ENCODE measurements around the gene SLC1A7. TPM values are rescaled to one million over a fixed set of nuclear protein-coding genes. Genes with fewer than 3 reads are reported as not detected.

The SLC1A7 gene
- total RNA-seq, 1 experiment from 2014 or later = 0.27 TPM

DNA sequence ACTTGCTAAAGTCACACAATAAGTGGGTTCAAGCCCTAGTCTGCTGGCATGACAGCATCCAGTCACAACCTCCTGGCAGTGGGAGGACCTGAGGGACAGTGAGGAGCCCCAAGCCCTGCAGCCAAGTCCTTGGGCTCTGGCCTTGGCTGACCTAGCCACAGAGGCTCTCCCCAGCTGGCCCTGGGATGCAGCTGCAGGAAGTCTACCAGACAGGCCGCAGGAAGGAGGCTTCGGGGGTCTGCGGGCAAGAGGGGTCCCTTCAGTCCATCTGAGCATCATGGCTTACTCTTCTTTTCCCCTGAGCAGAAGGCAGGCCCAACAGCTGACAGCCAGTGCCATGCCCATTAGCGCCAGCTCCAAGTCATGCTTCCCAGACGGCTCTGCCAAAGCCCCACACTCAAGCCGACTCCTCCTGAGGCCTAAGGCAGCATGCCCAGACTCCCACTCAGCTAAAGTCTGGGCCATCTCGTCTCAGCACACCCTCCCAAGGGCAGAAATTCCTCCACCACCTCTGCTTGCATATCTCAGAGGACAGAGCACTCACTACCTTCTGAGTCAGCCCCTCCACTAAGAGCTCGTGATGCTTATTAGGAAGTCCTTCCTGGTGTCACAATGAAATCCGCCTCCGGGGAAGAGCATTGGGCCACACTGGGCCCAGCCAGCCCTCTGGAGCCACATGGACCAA is 20.1 kb downstream of the SLC1A7 start:
- in situ Hi-C loops (cut with HindIII; ENCODE audit: low sequenced_read_pairs) = no loop called here

DNA sequence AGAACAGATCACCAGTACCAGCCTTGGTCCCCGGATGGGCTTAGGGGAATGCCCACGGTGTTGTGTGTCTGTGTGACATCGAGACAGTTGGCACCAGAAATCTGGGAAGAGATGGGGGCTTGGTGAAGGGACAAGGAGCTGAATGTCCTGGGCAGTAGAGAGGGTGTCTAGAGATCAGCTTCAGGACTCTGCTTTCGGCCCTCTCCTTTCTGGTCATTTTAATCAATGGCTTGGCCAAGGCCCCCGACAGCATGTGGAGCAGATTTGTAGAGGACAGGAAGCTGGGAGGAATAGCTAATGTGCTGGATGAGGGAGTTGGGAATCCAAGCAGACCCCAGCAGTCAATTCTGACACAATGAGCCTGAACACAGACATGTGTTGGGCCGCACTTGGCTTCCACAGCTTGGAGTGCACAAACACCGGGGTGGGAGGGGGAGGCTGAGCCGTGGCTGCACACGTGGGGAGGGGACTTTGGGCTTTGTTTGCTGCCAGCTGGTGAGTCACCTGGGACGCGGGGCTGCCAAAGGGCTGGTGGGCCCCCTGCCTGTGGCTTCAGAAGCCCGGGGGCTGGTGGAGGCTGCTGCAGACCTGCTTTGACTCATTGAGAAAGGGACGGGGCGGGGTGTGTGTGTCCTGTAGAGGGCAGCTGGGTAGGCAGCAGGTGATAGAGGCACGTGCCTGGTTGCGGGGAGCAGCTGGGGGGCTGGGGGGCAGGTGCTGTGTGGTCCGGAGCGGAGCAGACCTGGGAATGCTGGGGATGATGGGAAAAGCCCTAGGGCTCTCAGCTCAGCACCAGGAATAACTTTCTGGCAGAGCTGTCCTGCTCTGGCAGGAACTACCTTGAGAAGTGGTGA is 20.9 kb downstream of the SLC1A7 start:
- no peak for DNase-seq (ENCODE audit: low spot score)
- in situ Hi-C loops (cut with HindIII; ENCODE audit: low sequenced_read_pairs) = no loop called here

More for the DNA sequence above, 20.1 kb downstream of the SLC1A7 start:
- no peak for DNase-seq (ENCODE audit: low spot score)

DNA sequence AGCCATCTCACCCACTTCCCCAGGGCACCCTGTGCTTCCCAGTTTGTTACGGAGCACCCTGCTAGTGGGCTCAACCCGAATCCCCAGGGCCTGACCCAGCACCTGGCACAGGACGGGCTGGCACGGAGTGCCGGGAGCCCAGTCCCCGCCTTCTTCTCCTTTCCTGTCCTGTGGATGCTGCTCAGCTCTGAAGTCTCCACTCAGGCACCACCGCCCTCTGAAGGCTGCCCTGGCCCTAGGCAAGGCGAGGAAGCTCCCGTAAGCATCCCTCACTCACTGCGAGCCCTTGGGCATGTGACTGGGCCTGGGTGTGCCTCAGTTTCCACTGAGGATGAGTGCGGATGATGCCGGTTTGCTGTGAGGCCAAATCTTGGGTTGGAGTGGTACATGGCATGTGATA is 21.8 kb downstream of the SLC1A7 start:
- no peak for DNase-seq (ENCODE audit: low spot score)
- in situ Hi-C loops (cut with HindIII; ENCODE audit: low sequenced_read_pairs) = no loop called here

DNA sequence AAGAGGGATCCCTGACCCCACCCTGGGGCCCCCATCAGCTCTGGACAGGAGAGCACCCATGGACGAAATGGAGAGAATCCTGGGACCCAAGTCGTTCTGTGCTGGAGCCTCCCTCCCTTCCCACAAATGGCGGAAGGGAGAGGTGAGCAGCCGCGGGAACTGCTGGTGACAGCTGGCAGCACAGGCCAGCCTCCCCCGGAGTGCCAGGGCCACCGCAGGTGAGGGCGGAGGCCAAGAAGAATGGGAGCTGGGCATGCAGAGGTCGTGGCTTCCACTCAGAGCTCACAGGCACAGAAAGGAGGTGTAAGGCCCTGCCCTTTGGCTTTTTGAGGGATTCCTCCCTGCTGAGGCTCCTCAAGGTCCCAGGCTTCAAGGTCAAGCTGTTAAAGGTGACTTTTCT is 24.6 kb downstream of the SLC1A7 start:
- no peak for DNase-seq (ENCODE audit: low spot score)
- in situ Hi-C loops (cut with HindIII; ENCODE audit: low sequenced_read_pairs) = no loop called here

DNA sequence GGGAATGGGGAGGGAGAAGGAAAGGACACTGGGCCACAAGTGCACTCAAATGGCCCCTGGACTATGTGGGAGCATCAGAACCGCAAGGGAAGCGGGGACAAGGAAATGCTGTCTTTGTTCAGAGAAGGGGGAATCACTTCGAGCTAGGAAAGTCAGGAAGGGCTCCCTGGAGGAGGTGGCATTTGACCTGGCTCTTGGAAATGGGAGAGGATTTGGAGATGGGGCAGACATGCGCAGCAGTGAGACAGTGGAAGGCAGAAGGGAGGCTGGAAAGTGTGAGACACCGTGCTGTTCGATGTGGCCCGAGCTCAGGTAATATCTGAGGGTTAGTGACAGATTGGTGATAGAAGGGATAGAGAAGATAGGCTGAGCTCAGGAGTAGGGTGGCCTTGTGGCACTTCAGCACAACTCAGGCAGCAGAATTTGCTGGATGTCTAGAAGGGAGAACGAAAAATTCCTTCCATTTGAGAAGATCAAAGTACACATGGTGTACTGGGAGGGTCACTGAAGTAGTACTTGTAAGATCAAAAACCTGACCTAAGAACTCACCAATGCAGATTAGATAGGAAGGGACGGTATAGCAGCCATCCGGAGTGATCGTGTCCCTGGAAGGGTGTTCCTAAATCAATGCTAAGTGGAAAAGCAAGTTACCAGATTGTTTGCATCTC is 25.4 kb downstream of the SLC1A7 start:
- DNase-seq (ENCODE audit: low spot score) = no peak
- in situ Hi-C loops (cut with HindIII; ENCODE audit: low sequenced_read_pairs) = no loop called here

DNA sequence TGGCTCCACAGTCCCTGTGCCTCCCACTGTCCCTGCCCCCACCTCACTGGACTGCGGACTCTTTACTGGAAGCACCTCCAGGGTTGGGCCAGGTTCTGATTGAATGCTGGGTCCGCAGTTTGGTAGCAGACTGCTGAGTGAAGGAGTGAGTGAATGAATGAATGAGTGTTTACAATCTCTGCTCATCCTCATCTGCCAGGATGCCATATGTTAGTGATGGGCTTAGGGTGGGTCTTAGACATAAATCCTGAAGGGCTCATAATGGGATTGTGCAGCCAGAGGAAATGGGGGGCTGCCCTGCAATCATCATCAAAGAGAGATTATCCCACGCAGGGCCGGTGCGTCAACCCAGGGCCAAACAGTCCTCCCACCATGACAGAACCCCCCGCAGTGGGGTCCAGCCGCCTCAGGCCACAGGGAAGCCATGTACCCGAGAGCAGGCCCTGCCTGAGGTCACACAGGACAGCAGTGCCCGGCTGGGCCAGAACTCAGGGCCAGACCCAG is 26.1 kb downstream of the SLC1A7 start:
- DNase-seq (ENCODE audit: low spot score) = no peak
- in situ Hi-C loops (cut with HindIII; ENCODE audit: low sequenced_read_pairs) = no loop called here

DNA sequence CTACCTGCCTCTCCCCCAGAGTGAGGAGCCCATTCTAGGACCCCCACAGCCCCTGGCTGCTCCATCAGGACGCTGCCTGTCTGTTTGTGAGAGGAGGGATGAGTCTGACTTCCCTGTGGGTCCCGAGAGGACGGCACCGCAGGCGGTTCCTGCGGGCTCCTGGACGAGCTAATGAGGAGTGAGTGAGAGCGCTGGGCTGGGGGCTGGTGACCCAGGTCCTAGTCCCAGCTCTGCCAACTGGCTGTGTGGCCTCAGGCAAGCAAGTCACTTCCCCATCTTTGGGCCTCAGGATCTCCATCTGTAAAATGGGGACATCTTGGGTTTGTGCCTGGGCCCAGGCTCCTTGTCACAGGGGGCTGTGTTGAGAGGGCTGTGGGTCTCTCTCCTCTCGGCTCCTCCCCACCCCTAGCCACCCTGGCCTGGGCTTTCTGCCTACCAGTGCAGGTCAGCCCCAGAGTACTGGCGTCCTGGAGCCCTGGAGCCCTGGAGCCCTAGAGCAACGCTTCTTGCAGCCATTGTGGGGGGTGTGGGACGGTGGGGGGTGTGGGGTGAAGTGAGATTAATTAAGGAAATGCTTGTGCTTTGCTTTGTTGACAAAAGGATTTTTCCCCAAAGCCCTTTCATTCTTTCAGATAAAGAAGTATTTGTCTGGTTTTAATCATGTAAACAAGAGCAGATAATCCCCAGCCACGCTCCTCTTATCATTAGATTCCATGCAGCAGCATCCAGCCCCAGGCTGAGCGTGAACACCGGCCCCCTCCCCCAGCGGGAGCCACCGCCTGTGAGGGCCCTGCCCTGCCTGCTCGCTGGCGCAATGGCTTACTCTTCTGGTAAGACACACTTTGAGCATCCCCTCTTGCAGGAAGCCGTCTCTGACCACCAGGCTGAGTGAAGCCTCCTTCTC is 26.8 kb downstream of the SLC1A7 start:
- in situ Hi-C loops (cut with HindIII; ENCODE audit: low sequenced_read_pairs) = no loop called here
- DNase-seq (ENCODE audit: low spot score) = no peak

DNA sequence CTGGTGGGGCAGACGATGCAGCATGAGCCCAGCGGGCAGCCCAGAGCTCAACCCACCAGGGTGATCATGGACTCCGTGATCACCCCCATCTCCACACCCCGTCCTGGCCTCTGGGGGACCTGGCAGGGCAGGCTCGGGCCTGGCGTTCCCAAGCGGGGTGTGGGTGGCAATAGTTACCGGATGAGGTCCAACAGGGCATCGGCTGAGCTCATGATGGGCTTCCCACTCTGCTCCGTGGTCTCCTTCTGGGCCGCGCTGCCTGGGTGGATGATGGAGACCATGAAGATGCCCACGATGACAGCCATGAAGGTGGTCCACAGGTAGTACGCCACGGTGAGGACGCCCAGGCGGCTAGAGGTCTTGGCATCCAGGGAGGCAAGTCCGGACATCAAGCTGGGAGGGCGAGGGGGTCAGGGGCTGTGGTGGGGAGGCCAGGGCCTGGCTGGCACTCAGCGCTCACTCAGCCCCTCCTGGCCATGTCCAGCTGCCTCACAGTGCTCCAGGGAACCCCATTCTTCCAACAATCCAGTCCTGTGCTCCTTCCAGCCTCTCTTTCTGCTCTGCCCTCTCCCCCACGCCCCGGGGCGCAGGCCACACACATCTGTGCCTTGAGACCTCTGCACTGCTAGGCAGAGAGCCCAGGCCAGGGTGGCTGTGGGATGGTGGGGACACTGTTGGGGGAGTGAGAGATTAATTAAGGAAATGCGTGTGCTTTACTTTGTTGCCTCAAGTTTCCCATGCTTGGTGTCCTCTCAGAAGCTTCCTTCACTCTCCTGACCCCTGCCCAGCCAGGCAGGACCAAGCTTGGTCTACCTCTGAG is 27.6 kb downstream of the SLC1A7 start:
- in situ Hi-C loops (cut with HindIII; ENCODE audit: low sequenced_read_pairs) = no loop called here

DNA sequence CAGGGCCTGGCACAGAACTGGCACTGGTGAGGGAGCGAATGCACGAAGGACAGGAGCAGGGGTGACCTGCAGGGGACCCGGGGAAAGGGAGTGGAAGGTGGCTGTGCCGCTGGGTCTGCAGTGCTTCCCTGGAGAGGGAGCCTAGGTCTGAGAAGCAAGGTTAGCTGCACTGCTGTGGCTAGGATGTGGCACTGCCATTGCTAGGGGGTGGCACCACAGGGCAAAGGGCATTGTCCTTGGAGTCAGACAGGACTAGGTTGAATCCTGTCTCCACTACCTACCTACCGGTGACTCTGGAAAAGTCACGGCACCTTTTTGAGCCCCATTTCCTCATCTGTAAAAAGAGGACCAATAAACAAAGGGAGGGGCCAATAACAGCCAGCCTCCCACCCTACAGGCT is 28.3 kb downstream of the SLC1A7 start:
- in situ Hi-C loops (cut with HindIII; ENCODE audit: low sequenced_read_pairs) = no loop called here
- no peak for DNase-seq (ENCODE audit: low spot score)

More for the DNA sequence above, 27.6 kb downstream of the SLC1A7 start:
- no peak for DNase-seq (ENCODE audit: low spot score)

DNA sequence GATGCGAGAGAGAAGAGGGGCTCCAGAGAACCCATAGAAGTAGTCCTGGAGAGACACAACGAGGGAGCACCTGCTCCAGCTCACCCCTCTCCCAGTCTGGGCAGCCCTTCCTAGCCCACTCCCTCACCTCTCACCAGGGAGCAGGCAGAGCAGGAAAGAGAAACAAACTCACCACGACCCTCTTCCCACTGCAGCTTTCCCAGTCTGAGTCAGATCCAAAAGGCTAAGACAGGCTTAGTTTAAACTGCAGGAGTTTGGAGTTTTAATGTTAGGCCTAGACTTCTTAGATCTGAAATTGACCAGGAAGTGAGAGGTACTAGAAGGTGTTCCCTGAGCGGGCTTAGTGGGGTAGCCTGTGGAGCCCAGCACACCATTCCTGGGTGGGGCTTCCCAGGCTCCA is 29.6 kb downstream of the SLC1A7 start:
- no peak for DNase-seq (ENCODE audit: low spot score)

DNA sequence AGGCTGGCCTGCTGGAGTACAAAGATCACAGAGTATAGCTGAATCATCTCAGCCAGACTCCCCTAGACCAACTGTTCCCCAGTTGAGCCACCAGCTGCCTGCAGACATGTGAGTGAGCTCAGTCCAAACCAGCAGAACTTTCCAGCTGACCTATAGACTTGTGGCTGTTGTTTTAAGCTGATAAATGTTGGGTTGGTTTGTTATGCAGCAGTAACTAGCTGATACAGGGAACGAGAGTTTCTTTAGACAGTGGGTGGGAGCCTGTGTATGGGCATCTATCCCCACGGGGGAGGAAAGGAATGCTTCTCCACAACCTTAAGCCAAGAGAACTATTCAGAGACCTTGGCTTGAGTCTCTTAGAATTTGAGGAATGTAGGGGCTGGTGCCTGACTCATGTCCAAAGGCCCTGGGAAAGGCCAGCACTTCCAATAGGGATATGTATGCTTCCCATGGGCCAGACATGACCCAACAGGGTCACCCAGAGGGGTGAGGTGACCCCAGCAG is 30.1 kb downstream of the SLC1A7 start:
- in situ Hi-C loops (cut with HindIII; ENCODE audit: low sequenced_read_pairs) = no loop called here
- DNase-seq (ENCODE audit: low spot score) = no peak

More for the DNA sequence above, 29.6 kb downstream of the SLC1A7 start:
- in situ Hi-C loops (cut with HindIII; ENCODE audit: low sequenced_read_pairs) = no loop called here

DNA sequence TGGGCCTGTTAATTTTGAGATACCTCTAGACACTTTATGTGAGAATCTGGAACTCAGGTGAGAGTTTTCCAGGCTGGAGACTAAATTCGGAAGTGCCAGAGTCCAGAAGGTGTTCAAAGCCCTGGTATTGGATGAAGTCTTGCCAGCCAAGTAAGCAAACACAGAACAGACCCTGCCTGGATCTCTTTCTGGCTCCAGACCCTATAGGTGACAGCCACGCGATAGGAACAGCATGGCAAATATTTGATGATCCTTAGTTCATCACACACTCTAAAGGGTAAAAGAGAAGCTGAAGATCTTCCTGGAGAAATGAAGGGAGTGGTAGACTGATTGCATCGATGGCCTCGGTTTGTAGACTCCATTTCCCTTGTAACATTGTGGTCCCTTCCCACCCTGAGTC is 30.7 kb downstream of the SLC1A7 start:
- DNase-seq (ENCODE audit: low spot score) = no peak
- in situ Hi-C loops (cut with HindIII; ENCODE audit: low sequenced_read_pairs) = no loop called here

DNA sequence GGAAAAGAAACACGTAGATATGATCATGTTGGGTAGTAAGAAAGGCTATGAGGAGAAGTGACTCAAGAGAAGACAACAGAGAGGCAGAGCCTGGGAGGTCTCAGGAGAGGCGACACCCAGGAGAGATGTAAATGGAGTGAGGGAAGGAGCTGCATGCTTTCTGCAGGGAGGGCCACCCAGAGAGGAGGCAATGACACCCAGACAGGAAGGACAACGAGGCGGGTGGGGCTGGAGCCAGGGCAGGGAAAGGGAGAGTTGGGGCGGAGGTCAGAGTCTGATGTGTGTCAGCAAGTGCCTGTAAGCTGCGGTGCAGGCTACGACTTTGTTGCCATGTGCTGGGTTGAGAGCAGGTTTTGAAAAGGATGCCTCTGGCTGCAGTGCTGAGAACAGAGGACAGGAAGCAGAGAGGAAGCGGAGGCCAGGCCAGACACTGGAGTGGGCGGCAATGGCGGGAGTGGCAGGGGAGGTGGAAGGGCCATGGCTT is 31.3 kb downstream of the SLC1A7 start:
- DNase-seq (ENCODE audit: low spot score) = no peak
- in situ Hi-C loops (cut with HindIII; ENCODE audit: low sequenced_read_pairs) = no loop called here

DNA sequence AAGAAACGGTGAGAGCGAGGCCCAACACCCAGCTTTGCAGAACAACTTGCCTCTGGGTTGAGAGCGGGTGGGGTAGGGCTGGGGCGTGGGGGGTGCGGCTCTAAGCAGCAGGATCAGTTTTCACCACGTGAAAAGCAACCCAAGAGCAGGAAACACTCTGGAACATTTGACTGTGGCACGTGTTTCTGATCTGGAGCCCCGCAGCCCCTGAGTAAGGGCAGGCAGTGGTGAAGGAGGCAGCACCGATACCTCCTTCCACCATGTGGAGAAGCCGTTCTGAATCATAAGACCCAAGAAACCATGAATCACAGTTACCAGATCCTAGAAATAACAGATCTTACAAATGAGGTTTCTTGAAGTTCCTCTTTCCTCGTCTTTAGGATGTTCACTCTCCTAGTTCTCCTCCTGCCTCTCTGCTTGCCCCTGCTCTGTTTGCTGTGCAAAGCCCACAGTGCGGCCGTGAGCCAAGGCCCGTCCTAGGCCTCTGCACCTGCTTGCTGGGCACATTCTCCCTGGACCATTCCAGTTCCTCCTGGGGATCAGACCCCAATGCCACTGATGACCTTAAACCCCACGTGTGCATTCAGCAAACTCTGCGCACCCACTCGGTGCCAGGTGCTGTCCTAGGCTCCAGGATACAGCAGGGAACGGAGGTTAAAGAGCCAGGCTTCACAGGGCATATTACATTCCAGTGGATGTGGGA is 31.9 kb downstream of the SLC1A7 start:
- DNase-seq (ENCODE audit: low spot score) = no peak
- in situ Hi-C loops (cut with HindIII; ENCODE audit: low sequenced_read_pairs) = no loop called here

DNA sequence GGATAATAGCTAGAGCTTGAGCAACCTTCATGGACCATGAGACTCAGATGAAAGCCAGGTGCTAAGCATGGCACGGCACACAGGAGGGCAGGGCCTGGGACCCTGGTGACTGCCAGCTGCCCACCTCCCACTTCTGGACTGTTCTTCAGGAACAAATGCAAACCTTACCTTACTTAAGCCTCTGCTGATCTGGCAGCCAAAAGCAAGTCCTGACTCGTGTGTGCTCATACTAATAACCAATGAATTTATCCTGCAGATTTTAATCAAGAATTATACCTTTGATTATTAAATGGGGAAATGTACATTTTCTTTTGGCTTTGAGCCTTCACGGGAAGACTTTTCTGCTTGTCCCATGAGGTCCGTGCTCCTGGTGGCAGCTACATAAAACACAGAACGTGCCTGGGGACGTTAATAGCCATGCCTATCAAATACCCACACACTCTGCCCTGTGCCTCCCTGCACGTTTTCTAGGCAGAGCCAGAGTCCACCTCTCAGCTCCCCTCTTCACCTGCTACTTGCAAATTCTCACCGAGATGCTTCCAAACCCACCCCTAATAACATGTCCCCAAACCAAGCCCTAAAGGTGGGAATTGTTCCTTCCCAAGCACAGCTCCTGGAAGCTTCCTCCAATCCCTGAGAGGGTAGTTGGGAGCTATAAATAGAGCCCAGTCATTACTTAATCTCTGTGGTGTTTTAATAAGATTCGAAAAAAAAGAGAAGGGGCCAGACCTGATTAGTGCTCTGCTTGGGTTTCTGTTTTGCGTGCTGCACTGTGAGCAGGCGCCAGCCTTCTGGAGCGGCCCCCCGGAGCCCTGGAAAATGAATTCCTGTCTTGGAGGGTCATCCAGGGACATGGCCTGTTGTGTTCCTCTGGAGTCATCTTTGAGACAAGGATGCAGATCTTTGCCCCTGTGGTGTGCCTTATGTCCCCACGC is 33.5 kb downstream of the SLC1A7 start:
- in situ Hi-C loops (cut with HindIII; ENCODE audit: low sequenced_read_pairs) = no loop called here
- DNase-seq (ENCODE audit: low spot score) = no peak

DNA sequence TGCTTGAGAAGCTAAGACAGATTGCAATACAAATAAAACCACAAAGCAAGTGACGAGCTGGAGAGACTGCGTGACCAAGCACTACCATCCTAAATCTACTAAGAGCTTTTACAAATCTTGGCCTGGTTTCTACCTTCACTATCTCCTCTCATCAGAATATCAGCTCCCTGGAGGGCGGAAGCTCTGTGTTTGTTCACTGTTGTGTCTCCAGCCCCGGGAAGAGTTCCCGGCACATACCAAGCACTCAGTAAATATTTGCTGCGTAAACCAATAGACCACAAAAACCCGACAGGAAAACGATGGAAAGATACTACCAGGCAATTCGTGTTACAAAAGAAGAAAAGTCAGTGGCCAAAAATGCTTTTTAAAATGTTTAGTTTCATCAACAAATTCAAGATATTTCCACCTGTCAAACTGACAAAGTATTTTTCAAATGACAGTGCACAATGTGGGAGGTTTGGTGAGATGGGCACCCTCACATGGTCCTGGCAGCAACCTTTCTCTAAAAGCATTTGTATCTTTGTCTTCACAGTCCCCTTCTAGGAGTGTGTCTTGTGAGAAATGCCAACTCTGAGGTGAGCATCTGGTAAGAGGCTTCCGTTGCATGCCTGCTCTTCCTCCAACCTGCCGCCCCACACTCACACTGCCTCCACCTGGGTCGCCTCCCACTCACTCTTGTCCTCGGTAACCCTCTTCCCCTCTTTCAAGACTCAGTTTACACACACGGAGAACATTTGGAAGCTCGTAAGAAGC is 34.7 kb downstream of the SLC1A7 start:
- in situ Hi-C loops (cut with HindIII; ENCODE audit: low sequenced_read_pairs) = no loop called here
- DNase-seq (ENCODE audit: low spot score) = no peak

Measured in G401 (cell line).